Myocyte (in vitro differentiated cells): ENCODE results near the gene NUP50. TPM values are rescaled to one million over a fixed set of nuclear protein-coding genes. Genes with fewer than 3 reads are reported as not detected.

Experiments used
- DNase-seq: peaks from one replicate; pipeline ENCODE4 v3.0.0-alpha.2; 2012; ENCODE audit warnings: low read depth
- total RNA-seq: library from RNA; depleted of rRNA; stranded (reverse); fragments of >200 nt; gene quantifications from 2 replicates; pipeline ENCODE4 v1.2.3, GENCODE V29; 2014

Gene NUP50
- total RNA-seq, 1 donor from 2014 or later: 17.9 TPM

DNA sequence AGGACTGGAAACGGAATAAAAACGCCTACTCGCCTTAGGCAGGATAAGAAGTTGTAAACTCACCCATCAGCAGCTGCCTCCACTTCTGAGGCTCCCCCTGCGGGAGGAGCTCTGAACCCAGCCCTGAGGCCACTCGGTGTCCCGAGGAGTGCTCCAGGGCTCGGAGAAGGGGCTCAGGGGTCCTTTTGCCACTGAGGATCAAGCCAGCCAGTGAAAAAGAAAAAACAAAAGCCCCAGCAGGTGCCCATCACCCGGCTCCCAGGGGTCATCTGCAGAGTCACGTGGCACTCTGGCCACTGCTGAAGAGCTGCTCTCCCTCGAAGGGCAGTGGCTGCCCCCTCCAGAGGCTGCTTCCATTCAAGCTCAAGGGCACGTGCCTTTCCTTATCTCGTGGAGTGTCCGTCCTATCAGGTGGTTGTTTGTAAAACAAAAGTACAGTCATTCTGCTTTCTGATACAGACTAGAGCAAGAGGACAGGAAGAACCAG is 29.0 kb downstream of the NUP50 start:
- DNase-seq: no peak

DNA sequence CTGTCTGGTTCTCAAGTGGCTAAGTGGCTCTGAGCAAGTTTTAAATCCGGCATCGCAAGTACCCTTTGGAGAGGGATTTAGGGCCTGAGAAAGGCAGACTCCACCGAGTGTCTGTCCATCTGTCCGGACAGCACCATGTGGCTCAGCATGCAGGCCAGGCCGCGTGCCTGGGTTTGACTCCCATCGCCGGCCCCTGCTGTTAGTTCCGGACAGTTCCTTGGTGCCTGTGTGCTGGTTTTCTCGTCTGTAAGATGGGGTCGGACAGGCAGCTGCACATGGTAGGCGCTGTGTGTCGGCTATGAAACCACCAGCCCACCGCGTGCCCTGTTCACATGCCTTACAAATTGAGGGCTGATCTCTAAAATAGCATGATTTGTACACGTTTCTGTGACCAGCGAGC is 31.0 kb downstream of the NUP50 start:
- DNase-seq: no peak

DNA sequence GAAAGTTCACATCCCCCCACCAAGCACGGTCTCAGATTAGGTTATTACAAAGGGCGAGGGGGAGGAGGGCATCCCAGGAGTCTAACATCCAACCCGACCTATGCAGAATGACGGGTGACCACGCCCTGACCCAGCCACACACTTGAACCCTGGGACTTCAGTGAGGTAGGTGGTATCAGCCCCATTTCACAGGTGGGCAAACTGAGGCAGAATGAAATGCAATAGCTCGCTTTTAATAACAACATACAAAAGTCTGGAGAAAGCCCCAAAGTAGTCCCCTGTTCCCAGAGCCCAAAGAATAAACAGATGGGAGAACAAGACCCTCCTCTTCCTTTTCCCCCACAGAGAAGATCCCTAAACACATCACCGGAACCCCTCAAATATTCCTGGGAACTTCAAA is 31.9 kb downstream of the NUP50 start:
- DNase-seq: no peak

DNA sequence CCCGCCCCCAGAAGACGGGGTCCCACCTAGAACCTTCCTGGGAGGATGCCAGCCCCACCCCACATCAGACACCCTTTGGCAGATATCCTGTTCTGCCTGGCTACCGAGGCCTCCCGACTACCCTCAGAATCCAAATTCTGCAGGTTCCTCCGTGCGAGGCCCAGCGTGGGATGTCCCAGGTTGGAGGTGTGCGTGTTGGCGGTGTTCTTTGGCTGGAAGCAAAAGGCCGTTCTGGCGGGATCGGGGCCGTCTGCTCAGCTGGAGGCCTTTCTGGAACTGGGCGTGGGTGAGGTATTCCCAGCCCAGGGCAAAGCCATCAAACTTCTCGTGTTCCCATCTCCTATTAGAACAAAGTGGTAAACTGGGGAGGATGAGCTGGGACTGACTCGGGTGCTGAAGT is 32.6 kb downstream of the NUP50 start:
- no peak for DNase-seq

DNA sequence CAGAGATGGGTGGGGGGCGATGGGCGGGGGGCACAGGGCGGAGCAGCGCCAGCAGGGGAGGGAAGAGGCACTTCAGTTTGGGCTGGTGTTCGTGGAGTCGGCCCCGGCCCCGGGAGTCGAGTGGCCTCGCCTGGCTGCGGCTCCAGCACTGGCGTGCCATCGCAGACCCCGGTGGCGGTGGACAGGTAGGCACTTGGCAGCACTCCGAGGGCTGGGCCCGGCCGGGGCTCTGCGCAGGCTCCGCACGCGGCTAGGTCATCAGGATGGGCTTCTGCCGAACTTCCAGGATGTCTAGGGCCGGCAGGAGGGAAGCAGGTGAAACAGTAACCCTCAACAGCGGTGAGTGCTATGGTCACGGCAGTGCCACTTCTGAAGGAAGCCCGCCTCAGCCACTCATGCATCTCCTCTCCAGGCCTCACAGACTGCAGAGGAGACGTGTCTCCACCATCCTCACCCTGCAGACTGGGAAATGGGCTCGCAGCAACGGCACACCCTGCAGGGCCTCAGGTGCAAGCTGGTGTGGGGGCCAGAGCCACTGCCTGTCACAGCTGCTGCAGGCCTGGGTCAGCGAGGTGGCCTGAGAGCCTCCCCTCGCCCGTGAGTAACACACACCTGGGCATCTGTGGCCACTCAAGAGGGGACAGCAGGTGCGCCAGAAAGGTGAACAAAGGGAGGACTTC is 33.3 kb downstream of the NUP50 start:
- no peak for DNase-seq

DNA sequence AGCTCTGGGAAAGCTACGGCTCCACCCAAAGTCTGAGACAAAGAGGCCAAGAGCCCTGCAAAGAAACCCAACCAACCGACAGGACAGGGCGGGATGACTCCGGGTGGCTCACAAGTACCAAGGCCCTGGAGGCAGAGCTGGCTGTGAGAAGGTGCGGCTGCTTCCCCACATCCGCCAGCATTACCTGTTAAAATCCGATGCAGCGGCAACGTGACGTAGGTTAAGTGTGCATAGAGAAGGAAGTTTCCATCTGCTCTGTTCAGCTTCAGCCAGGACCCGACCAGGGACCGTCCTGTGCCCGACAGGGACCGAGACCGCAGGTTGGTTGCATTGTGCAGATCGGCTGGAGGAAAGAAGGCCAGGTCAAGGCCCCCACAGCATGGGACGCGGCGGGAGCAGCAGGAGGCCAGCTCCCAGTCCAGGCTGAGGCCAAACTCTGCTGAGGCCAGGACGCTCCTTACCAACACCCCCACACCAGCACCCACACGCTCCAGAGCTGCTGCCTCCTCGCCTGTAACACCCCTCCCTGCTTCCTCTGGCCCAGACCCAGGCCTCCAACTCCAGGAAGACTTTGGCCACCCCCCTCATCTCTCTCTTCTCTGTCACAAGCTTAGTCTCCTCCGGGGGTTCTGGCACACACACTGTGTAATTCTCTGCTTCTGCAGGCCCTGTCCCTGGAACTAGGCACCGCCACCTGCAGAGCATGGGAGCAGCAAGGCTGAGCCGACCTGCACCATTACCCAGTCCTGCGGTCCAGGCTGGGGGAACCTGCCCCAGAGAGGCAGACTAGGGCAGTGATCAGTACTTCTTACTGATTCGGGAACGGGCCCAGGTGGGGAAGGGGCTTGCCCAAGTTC is 34.1 kb downstream of the NUP50 start:
- no peak for DNase-seq

DNA sequence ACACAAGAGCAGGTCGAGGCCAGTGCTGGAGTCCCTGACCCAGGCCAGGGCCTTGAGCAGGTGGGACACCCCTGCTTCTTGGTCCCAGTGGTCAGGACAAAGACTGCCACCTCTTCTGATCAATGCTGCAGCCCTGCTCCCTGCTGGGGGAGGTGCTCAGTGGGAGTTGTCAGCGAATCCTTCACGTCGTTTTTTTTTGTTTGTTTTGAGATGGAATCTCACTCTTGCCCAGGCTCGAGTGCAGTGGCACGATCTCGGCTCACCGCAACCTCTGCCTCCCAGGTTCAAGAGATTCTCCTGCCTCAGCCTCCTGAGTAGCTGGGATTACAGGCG is 34.7 kb downstream of the NUP50 start:
- DNase-seq: no peak

DNA sequence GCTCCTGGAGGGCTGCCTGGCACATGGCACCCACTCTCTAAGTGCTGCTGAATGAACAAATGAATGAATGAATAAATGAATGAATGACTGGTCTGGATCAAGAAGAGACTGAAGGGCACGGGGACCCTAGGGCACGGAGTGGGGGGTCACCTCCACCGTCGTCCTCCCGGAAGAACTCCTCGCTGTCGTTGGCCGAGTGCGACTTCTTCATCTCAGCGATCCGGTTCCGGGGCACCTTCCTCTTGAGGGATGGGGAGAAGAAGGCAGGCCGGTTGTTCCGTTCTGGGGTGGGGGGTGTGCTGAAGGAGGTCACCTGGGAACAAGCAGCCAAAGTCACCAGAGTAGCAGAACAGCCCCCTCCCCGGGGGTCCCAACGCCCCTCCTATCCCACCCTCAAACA is 36.0 kb downstream of the NUP50 start:
- DNase-seq: no peak

DNA sequence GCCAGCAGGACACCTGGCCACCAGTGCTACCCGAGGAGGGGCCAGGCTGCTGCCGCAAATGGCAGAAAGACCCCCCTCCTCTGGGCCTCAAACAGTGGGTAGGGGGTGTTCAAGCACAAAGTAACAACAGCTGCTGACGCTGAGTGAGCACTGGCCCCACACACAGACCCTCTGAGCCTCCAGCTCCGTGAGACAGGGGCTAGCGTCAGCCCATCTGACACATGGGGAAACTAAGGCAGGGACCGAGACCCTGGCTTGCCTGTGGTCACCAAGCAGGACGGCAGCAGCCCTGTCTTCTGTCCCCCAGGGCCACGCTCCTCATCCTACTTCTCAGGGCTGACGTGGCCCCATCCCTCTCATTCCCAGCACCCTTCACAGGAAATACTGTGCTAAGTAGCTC is 36.5 kb downstream of the NUP50 start:
- no peak for DNase-seq

DNA sequence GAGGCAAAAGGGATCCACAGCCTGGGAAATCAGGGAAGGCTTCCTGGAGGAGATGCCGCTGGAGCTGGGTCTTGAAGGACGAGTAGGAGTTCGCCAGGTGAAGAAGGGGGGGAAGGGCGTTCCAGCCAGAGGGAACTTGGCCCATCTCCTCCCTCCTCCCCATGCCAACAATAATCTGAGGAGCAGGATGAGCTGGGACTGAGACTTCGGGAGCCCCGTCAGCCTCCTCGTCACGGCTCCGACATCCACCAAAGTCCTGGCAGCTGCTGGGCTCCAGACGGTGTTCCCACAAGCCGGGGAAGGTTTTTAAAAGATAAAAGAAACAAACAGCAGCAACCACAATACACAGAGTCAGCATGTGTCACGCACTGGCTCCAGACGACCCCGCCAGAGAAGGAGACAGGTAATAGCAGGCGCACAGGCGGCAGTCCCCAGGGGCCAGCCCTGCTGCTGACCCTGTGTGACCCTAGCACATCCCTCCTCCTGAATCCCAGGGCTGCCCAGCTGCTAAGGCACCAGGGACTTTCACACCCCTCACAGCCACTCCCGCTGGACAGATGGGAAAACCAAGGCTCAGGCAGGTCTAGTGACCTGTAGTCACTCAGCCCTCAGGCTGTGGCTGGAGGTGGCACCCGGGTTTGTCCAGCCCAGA is 37.3 kb downstream of the NUP50 start:
- DNase-seq: peak; percentile 67

DNA sequence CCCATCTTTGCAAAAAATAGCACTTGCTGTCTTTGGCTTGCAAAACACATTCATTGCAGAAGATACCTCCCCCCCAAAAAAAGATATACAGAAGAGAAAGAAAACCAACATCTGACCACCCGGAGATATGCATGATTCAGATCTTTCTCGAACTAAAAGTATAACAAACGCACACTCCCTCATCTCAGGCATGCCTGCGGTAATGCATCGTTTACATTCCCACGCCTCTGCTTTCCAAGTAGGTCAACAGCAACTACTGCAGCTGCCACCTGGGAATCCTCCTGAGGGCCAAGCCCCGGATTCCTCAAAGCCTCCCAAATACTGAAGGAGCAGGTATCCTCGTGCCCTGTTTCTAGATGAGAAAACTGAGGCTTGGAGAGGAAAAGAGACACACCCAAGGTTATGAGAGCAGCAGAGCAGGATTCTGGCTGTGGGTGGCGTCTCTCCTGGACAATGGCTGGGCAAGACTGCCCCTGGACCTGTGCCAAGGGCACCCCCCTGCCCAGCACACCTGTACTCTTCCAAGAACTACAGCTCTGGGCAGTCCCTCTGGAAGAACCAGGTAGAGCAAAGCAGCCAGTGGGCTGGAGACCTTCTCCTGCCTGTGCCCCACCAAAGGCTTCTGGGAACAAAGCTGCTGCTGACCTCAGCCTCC is 38.1 kb downstream of the NUP50 start:
- peak; percentile 59 for DNase-seq

DNA sequence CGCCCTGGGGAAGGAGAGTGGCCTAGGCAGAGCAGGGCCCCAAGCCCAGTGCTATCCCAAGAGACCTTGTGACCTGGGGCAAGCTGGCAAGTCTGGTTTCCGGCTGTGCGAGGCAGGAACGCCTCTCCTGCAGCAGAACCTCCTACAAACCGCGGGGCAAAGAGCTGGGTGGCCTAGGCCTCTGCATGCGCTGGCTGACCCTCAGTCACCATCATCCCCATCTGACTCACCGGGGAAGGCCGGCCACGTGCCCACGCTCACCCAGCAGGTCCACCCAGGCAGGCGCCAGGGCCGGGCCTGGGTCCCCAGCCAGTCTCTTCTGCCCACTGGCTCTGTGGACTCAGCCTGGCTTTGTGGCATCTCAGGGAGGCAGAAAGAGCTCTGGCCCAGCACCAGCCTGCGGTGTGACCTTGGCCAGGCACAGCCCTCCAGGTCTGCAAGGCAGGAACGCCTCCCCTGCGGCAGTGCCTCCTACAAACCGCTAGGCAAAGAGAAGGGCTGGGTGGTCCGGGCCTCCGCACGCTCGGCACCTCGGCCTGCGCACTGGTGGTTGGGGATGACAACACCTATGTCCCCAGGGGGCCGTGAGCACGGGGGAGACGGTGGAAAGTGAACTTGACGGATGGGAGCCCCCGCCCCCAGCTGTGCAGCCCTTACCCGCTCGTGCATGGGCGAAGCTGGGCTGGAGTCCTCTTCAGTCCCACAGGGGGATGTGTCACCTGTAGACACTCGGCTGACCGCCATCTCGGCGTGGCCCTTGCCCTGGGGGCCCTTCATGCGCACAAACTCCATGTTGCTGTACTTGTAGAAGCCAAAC is 38.8 kb downstream of the NUP50 start:
- no peak for DNase-seq

DNA sequence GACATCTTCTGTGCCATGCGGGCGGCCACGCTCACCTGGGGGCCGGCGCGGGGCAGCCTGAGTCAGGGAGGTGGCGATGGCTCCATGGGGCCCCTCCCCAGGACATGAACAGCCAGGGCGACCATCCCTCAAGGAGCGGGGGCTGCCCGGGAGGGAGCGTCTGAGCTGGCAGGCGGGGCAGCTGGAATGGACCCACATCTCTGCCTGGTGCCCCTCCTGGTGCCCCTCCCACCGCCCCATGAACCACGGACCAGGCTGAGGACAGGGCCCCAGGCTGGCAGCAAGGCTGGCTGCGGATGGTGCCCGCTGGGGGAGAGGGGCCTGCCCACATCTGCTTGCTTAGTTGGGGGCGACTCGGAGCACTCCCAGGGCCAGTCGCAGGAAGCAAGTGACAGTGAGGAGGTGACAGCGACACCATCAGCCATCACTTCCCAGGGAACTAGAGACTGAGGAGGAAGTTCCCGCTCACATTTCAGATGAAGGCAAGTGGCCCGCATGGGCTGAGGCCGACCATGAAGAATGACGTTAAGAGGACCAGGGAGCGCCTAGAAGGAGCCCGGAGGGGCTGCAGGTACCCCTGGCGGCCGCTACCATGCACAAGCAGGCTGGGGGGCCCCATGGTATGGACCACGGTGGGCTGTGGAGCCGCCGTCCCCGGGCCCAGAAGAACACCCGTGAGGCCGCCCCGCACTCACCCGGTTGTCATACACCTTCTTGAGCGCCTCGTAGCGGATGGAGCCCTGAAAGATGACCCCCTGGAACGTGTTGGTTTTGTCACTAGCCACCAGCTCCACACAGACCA is 39.6 kb downstream of the NUP50 start:
- DNase-seq: no peak

DNA sequence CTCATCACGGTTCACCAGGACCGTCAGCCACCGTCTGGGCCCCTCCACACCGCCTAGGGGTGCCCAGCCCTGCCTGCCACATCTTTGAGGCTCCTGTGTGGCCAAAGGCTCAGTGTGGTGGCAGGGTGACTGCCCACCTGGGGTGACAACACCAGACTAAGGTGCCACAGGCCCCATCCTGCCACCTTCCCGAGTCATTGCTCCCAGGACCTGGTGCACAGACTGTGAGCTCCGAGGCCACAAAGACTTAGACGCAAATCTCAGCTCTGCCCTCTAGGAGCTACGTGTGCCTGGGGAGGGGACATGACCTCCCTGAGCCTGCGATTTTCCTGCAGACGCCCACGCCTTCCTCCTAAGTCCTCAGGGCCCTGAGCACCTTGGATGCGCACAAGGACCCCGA is 40.5 kb downstream of the NUP50 start:
- no peak for DNase-seq

DNA sequence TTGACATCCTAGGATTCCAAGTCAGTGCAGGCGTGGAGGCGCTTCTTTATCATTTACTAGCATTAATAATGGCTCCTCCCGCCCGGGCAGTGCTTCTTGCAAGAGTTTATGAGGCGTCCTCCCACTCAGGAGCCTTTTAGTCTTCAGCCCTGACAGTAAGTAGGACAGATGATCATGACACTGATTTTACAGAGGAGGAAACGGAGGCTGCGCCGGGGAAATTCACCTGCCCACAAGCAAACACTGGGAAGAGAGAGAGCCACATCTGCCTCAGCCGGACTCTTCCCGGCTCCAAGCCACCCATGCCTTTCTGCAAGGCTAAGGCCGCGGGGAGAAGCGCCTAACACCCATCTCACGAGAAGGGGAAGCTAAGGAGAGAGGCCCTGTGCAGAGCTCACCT is 41.1 kb downstream of the NUP50 start:
- DNase-seq: no peak

DNA sequence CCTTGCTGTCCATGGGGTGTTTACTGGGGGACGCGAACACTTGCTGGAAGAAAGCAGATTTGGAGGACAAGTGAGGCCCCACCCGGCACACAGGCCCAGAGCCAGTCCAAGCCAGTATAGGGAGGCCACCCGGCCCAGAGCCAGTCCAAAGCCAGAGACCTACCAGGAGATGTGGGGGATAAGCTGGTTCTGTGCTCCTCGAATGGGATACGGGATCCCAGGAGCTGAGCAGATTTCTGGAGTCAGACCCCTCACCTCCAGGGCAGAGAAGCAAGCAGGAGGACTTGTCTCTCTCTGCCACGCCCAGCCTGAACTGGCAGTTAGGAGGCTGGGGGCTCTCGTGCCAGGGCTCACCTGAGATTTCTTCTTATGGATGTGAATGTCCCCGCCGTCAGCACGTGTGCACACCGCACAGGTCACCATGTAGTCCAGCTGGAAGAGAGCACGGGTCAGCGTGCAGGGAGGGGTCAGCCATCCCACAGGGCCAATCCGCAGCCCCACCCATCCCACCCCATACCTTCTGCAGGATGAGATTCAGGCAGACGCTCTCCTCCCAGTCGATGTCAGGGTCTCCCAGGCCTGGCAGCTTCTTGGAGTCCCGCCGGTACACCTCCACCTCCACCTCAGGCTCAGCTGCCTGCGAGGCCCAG is 41.7 kb downstream of the NUP50 start:
- no peak for DNase-seq

DNA sequence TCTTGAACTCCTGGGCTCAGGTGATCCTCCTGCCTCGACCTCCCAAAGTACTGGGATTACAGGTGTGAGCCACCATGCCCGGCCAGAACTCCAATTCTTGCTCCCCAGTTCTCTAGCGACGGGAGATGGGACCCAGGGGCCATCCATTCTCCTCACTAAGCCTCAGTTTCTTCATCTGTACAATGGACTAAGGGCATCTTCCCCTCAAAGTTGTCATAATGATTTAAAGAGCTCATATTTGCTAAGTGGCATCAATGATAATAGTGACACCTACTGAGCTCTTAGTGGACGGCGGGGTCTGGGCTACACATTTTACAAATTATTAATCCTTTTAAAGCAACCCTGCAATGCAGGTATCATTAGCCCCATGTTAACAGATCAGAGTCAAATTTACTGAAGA is 42.5 kb downstream of the NUP50 start:
- no peak for DNase-seq

DNA sequence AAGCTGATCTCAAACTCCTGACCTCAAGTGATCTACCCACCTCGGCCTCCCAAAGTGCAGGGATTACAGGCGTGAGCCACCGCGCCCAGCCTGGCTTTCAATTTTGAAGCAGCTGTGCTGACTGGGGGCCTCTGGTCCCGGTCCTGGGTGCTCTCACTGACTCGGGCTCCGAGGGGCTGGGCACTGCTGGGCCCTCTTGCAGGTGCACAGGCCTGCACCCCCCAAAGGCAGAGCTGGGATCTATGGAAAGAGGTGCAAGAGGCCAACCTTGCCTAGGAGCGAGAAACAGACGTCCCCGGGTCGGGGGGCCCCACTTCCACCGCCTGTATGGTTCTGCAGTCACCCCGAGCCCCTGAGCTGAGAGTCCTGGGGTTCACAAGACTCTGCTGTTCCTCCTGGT is 43.8 kb downstream of the NUP50 start:
- DNase-seq: no peak

DNA sequence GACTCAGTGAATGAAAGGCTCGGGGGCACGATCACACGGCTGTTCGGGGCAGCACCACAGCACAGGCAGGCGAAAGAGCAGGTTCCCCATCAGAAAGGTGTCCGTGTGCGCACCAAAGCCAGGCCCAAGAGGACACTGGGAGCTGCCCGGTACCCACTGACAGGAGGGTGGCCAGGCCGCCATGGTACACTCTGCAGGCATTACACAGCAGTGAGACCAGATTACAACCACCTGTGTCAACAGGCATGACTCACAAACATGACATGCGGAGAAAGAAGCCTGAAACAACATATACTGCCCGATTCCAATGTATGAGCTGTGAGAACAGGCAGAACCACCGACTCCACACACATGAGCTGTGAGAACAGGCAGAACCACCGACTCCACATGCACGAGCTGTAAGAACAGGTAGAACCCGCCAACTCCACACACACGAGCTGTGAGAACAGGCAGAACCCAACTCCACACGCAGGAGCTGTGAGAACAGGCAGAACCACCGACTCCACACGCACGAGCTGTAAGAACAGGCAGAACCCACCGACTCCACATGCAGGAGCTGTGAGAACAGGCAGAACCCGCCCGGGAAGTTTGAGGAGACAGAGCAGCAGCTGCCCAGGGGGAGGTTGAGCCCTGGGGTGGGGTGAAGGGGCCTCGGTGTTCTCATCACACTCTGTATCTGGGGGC is 44.4 kb downstream of the NUP50 start:
- DNase-seq: peak; percentile 17
